A549 (cell line): Measurements from ENCODE around the gene CAPZA1. TPM values are rescaled to one million over a fixed set of nuclear protein-coding genes. Genes with fewer than 3 reads are reported as not detected.

Experiments
- ATAC-seq, 2 experiments: fragments of 200-7000 bp in 1 of 2; fragments of >200 bp in 1 of 2; cut with Nextera tagmentation in 1 of 2; cut with Tn5 transposase in 1 of 2; 3 replicates each; pipeline versions ENCODE4 v1.8.0 to v1.9.1; 2018 to 2020; ENCODE audit warnings: mild to moderate bottlenecking in 1 of 2, moderate library complexity in 1 of 2
- CTCF ChIA-PET: fragments of 300-600 bp; sonication (Branson Sonifier 250); formaldehyde crosslinking; extraction: SDS; loops from one replicate; lab custom pipeline; 2021; ENCODE audit warnings: antibody characterized with exemption, inconsistent platforms; lab: Yijun Ruan, JAX
- POLR2A ChIA-PET: fragments of 350-600 bp; formaldehyde crosslinking; extraction: SDS; loops from one replicate; lab custom pipeline; 2021; ENCODE audit warnings: antibody characterized with exemption, inconsistent platforms; lab: Yijun Ruan, JAX
- DNase-seq, 2 experiments: peaks; one replicate each; pipeline versions ENCODE4 v3.0.0 to v3.0.0-alpha.2; 2011 to 2016; ENCODE audit warnings: low read depth in 1 of 2, low spot score in 1 of 2
- FAIRE-seq: peaks from 2 replicates; lab custom pipeline; 2011; peaks lifted over from hg19 to GRCh38; lab: Jason Lieb, UNC
- H3K27ac ChIP-seq, 2 experiments: fragments of >200 bp; sonication (Bioruptor Twin); formaldehyde crosslinking; 3 replicates each; pipeline ENCODE4 v1.5.1; 2016 to 2017
- H3K4me1 ChIP-seq: fragments of >200 bp; sonication (Bioruptor Twin); formaldehyde crosslinking; 3 replicates; pipeline ENCODE4 v1.6.1; 2016
- H3K4me2 ChIP-seq: fragments of >200 bp; sonication (Bioruptor Twin); formaldehyde crosslinking; 3 replicates; pipeline ENCODE4 v1.6.1; 2016
- H3K4me3 ChIP-seq: fragments of >200 bp; sonication (Bioruptor Twin); formaldehyde crosslinking; 3 replicates; pipeline ENCODE4 v1.5.1; 2016
- H3K9me3 ChIP-seq: fragments of >200 bp; sonication (Bioruptor Twin); formaldehyde crosslinking; 3 replicates; pipeline ENCODE4 v1.6.1; 2016
- BHLHE40 ChIP-seq: IDR thresholded peaks from 2 replicates; pipeline ENCODE4 v1.6.1; 2012; ENCODE audit warnings: low read depth, low read length, inconsistent platforms
- CBX2 ChIP-seq: fragments of 200-600 bp; sonication (generic); IDR thresholded peaks from 2 replicates; pipeline ENCODE4 v1.6.1; 2016; ENCODE audit warnings: low read depth, mild to moderate bottlenecking, borderline replicate concordance
- CHD4 ChIP-seq: fragments of 200-600 bp; sonication (generic); IDR thresholded peaks from 2 replicates; pipeline ENCODE4 v1.6.1; 2016; ENCODE audit warnings: antibody characterized with exemption, mild to moderate bottlenecking, borderline replicate concordance
- EP300 ChIP-seq, 2 experiments: fragments of >200 bp; sonication (Bioruptor Twin); formaldehyde crosslinking; IDR thresholded peaks; 2 replicates in 1 of 2; 3 replicates in 1 of 2; pipeline ENCODE4 v1.6.1; 2016 to 2017
- ESRRA ChIP-seq: fragments of 150-350 bp; IDR thresholded peaks from 2 replicates; pipeline ENCODE4 v1.6.1; 2014; ENCODE audit warnings: mild to moderate bottlenecking, low read length, borderline replicate concordance
- FOSB ChIP-seq: fragments of 250-450 bp; sonication (Bioruptor Pico); IDR thresholded peaks from 2 replicates; pipeline ENCODE4 v1.5.0; 2020; ENCODE audit warnings: mild to moderate bottlenecking, moderate library complexity
- FOSL2 ChIP-seq, 2 experiments: fragments of 450-650 bp in 1 of 2; fragments of >200 bp in 1 of 2; sonication (Bioruptor Twin) in 1 of 2; formaldehyde crosslinking; IDR thresholded peaks; 2 replicates each; pipeline versions ENCODE4 v1.5.0 to v1.6.1; 2016 to 2020; ENCODE audit warnings: mild to moderate bottlenecking in 1 of 2, moderate library complexity in 1 of 2
- FOXS1 ChIP-seq: fragments of 250-450 bp; sonication (Bioruptor Pico); IDR thresholded peaks from 2 replicates; pipeline ENCODE4 v1.5.0; 2020; ENCODE audit warnings: mild to moderate bottlenecking, moderate library complexity
- GATA3 ChIP-seq: IDR thresholded peaks from 2 replicates; pipeline ENCODE4 v1.6.1; 2012; ENCODE audit warnings: borderline replicate concordance
- HDAC2 ChIP-seq: fragments of 200-600 bp; sonication (generic); IDR thresholded peaks from 2 replicates; pipeline ENCODE4 v1.6.1; 2016
- HOXB13 ChIP-seq: fragments of 250-450 bp; sonication (Bioruptor Pico); IDR thresholded peaks from 2 replicates; pipeline ENCODE4 v1.5.0; 2020; ENCODE audit warnings: low read depth, mild to moderate bottlenecking, moderate library complexity
- KDM1A ChIP-seq: fragments of 200-600 bp; sonication (generic); IDR thresholded peaks from 2 replicates; pipeline ENCODE4 v1.6.1; 2016; ENCODE audit warnings: low read depth, mild to moderate bottlenecking
- KDM5A ChIP-seq: fragments of 200-600 bp; sonication (generic); IDR thresholded peaks from 2 replicates; pipeline ENCODE4 v1.6.1; 2016; ENCODE audit warnings: antibody characterized with exemption, mild to moderate bottlenecking
- MAFK ChIP-seq: fragments of 450-650 bp; IDR thresholded peaks from 2 replicates; pipeline ENCODE4 v1.6.1; 2014; ENCODE audit not compliant: partially characterized antibody
- NFE2L2 ChIP-seq: fragments of 150-350 bp; conservative IDR thresholded peaks from 2 replicates; pipeline ENCODE4 v1.6.1; 2014; ENCODE audit warnings: low read length
- NPAS2 ChIP-seq: fragments of 250-450 bp; sonication (Bioruptor Pico); IDR thresholded peaks from 2 replicates; pipeline ENCODE4 v1.8.0; 2022; ENCODE audit warnings: mild to moderate bottlenecking, moderate library complexity, borderline replicate concordance
- POLR2AphosphoS2 ChIP-seq: conservative IDR thresholded peaks from 2 replicates; pipeline ENCODE4 v1.6.1; 2012; ENCODE audit warnings: low read length, improper control_type of control experiment, inconsistent platforms
- RAD21 ChIP-seq, 2 experiments: fragments of >200 bp in 1 of 2; sonication (Bioruptor Twin) in 1 of 2; formaldehyde crosslinking in 1 of 2; IDR thresholded peaks in 1 of 2; conservative IDR thresholded peaks in 1 of 2; 2 replicates in 1 of 2; 3 replicates in 1 of 2; pipeline ENCODE4 v1.6.1; 2012 to 2018; ENCODE audit warnings: inconsistent platforms in 1 of 2
- SREBF2 ChIP-seq: fragments of 450-650 bp; IDR thresholded peaks from 2 replicates; pipeline ENCODE4 v1.6.1; 2014; ENCODE audit warnings: mild to moderate bottlenecking, moderate library complexity
- ZC3H11A ChIP-seq: fragments of 450-650 bp; IDR thresholded peaks from 2 replicates; pipeline ENCODE4 v1.6.1; 2014; ENCODE audit warnings: antibody characterized with exemption, mild to moderate bottlenecking
- ZSCAN20 ChIP-seq: fragments of 250-450 bp; sonication (Bioruptor Pico); IDR thresholded peaks from 2 replicates; pipeline ENCODE4 v1.8.0; 2022; ENCODE audit warnings: mild to moderate bottlenecking, moderate library complexity
- WGBS: methylation state at CpG from one replicate; pipeline ENCODE4 v1.1.6; 2017; ENCODE audit errors: missing lambda C conversion rate; 5-methylcytosine and 5-hydroxymethylcytosine counted together
- polyA plus RNA-seq, 4 experiments: library from polyadenylated mRNA; depleted of rRNA in 3 of 4; stranded (reverse); fragments of >200 nt; fragmentation: RNase III in 1 of 4; extraction: RNeasy Plus Mini Kit Qiagen cat#74134 plus additional on column Dnase treatment in 1 of 4; gene quantifications; 2 replicates in 3 of 4; 3 replicates in 1 of 4; pipeline ENCODE4 v1.2.3, GENCODE V29; 2011 to 2017
- TF ChIP-seq, protein P1 (sequence below): fragments of 450-650 bp; IDR thresholded peaks from 2 replicates; pipeline ENCODE4 v1.6.1; 2014; ENCODE audit warnings: antibody characterized with exemption
- TF ChIP-seq, protein P2 (sequence below): fragments of >200 bp; sonication (Bioruptor Twin); formaldehyde crosslinking; IDR thresholded peaks from 3 replicates; pipeline ENCODE4 v1.5.1; 2016
- TF ChIP-seq, protein P3 (sequence below): fragments of 250-450 bp; sonication (Bioruptor Pico); IDR thresholded peaks from 2 replicates; pipeline ENCODE4 v1.5.0; 2021; ENCODE audit warnings: mild to moderate bottlenecking, moderate library complexity, borderline replicate concordance
- TF ChIP-seq, protein P4 (sequence below): IDR thresholded peaks from 2 replicates; pipeline ENCODE4 v1.6.1; 2012; ENCODE audit warnings: low read depth, borderline replicate concordance

The CAPZA1 gene
- polyA plus RNA-seq, 2 of the 4 experiments (the other 2 are of a cell fraction): 103 to 136 TPM

DNA sequence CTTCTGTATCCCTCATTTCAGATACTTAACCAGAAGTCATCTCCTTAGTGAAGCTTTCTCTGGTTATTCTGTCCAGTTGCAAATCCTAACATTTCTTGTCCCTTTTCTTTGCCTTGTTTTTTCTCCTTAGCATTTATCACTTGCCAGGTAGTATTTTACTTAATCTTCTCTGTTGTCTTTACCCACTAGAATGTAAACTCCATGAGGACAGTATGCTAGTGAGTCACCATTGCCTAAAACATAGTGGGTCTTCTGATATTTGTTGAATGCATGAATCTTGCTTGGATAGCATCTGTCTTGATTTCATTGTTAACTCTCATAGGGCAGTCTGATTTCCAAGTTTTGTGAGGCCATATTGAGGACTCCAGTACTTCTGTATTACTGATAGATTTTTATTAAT lies 9.6 kb downstream of the CAPZA1 start:
- CTCF ChIA-PET: interaction anchor here (1.3 kb wide), 1 partner anchor 45 kb away, joined by 4 read pairs; the partner anchor contains the start of gene MOV10

DNA sequence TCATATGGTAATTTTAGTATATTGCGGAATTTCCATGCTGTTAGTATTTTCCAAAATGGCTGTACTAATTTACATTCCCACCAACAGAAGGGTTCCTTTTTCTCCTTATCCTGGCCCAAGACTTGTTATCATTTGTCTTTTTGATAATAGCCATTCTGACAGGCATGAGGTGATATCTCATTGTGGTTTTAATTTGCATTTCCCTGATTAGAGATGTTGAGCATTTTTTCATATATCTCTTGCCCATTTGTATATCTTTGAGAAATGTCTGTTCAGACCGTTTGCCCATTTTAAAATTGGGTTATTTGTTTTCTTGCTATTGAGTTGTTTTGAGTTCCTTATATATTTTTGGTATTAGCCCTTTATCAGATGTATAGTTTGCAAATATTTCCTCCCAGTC lies 14.0 kb downstream of the CAPZA1 start:
- TF ChIP-seq, protein P1, sequence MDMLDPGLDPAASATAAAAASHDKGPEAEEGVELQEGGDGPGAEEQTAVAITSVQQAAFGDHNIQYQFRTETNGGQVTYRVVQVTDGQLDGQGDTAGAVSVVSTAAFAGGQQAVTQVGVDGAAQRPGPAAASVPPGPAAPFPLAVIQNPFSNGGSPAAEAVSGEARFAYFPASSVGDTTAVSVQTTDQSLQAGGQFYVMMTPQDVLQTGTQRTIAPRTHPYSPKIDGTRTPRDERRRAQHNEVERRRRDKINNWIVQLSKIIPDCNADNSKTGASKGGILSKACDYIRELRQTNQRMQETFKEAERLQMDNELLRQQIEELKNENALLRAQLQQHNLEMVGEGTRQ: no peak
- no peak for TF ChIP-seq ZSCAN20 (CRISPR knock-in tag)
- TF ChIP-seq, protein P2, sequence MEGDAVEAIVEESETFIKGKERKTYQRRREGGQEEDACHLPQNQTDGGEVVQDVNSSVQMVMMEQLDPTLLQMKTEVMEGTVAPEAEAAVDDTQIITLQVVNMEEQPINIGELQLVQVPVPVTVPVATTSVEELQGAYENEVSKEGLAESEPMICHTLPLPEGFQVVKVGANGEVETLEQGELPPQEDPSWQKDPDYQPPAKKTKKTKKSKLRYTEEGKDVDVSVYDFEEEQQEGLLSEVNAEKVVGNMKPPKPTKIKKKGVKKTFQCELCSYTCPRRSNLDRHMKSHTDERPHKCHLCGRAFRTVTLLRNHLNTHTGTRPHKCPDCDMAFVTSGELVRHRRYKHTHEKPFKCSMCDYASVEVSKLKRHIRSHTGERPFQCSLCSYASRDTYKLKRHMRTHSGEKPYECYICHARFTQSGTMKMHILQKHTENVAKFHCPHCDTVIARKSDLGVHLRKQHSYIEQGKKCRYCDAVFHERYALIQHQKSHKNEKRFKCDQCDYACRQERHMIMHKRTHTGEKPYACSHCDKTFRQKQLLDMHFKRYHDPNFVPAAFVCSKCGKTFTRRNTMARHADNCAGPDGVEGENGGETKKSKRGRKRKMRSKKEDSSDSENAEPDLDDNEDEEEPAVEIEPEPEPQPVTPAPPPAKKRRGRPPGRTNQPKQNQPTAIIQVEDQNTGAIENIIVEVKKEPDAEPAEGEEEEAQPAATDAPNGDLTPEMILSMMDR: no peak
- no peak for TF ChIP-seq RAD21 (conservative IDR thresholded peaks at IDR 0.05 in 1 of 2, IDR thresholded peaks at IDR 0.05 in 1 of 2)
- no peak for TF ChIP-seq FOSL2 (IDR thresholded peaks at IDR 0.05)
- TF ChIP-seq FOSL2 (CRISPR knock-in tag; IDR thresholded peaks at IDR 0.05): no peak
- no peak for TF ChIP-seq KDM1A
- no peak for TF ChIP-seq FOSB (CRISPR knock-in tag)
- no peak for TF ChIP-seq CBX2
- no peak for TF ChIP-seq NFE2L2
- TF ChIP-seq GATA3: no peak
- no peak for TF ChIP-seq POLR2AphosphoS2
- no peak for TF ChIP-seq HOXB13 (CRISPR knock-in tag)
- no peak for TF ChIP-seq MAFK
- no peak for TF ChIP-seq ZC3H11A
- TF ChIP-seq SREBF2: no peak
- TF ChIP-seq, protein P3, sequence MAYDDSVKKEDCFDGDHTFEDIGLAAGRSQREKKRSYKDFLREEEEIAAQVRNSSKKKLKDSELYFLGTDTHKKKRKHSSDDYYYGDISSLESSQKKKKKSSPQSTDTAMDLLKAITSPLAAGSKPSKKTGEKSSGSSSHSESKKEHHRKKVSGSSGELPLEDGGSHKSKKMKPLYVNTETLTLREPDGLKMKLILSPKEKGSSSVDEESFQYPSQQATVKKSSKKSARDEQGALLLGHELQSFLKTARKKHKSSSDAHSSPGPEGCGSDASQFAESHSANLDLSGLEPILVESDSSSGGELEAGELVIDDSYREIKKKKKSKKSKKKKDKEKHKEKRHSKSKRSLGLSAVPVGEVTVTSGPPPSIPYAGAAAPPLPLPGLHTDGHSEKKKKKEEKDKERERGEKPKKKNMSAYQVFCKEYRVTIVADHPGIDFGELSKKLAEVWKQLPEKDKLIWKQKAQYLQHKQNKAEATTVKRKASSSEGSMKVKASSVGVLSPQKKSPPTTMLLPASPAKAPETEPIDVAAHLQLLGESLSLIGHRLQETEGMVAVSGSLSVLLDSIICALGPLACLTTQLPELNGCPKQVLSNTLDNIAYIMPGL: no peak
- TF ChIP-seq, protein P4, sequence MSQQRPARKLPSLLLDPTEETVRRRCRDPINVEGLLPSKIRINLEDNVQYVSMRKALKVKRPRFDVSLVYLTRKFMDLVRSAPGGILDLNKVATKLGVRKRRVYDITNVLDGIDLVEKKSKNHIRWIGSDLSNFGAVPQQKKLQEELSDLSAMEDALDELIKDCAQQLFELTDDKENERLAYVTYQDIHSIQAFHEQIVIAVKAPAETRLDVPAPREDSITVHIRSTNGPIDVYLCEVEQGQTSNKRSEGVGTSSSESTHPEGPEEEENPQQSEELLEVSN: no peak
- no peak for TF ChIP-seq BHLHE40
- TF ChIP-seq KDM5A: no peak
- no peak for TF ChIP-seq ESRRA
- Histone ChIP-seq H3K27ac (no peak overlapping the region), H3K9me3 (no peaks in the 10 kb centered on the region), H3K4me1 (peaks cover 49% of the 10 kb centered on the region), H3K4me2 (no peak overlapping the region), H3K4me3 (no peak overlapping the region)
- WGBS: 91% methylated on average over 2 of the region's 2 CpGs
- ChIA-PET CTCF (no interaction called here), POLR2A (no interaction called here)
- no peak for FAIRE-seq
- no peak for DNase-seq
- no peak for ATAC-seq

More for the DNA sequence above, 9.6 kb downstream of the CAPZA1 start:
- Histone ChIP-seq H3K27ac (no peak overlapping the region), H3K4me2 (no peak overlapping the region), H3K4me3 (no peak overlapping the region), H3K4me1 (peaks cover 11% of the 10 kb centered on the region; the same call in 2 of the 3 replicates), H3K9me3 (no peaks in the 10 kb centered on the region)
- ATAC-seq (no peak), FAIRE-seq (no peak), DNase-seq (no peak)
- TF ChIP-seq EP300 (IDR thresholded peaks at IDR 0.05) (no peak), CHD4 (no peak), HDAC2 (no peak), NPAS2 (CRISPR knock-in tag) (no peak), FOXS1 (no peak)
- POLR2A ChIA-PET: no interaction called here
